Ishikawa (cell line): ENCODE data around the gene AHI1.

Experiments used
- CEBPB ChIP-seq: IDR thresholded peaks from 2 replicates; pipeline ENCODE4 v1.6.1; 2012
- CREB1 ChIP-seq: IDR thresholded peaks from 2 replicates; pipeline ENCODE4 v1.6.1; 2012; ENCODE audit warnings: low read depth
- EGR1 ChIP-seq: IDR thresholded peaks from 2 replicates; pipeline ENCODE4 v1.6.1; 2012
- EP300 ChIP-seq: IDR thresholded peaks from 2 replicates; pipeline ENCODE4 v1.6.1; 2012; ENCODE audit warnings: borderline replicate concordance
- FOXM1 ChIP-seq: IDR thresholded peaks from 2 replicates; pipeline ENCODE4 v1.6.1; 2012; ENCODE audit warnings: low read depth, borderline replicate concordance
- NFIC ChIP-seq: IDR thresholded peaks from 2 replicates; pipeline ENCODE4 v1.6.1; 2012
- RAD21 ChIP-seq: IDR thresholded peaks from 2 replicates; pipeline ENCODE4 v1.6.1; 2012; ENCODE audit warnings: low read depth
- TAF1 ChIP-seq: IDR thresholded peaks from 2 replicates; pipeline ENCODE4 v1.6.1; 2012; ENCODE audit warnings: low read depth, mild to moderate bottlenecking
- TCF12 ChIP-seq: IDR thresholded peaks from 2 replicates; pipeline ENCODE4 v1.6.1; 2012; ENCODE audit warnings: low read depth
- TEAD4 ChIP-seq: IDR thresholded peaks from 2 replicates; pipeline ENCODE4 v1.6.1; 2012
- YY1 ChIP-seq: IDR thresholded peaks from 2 replicates; pipeline ENCODE4 v1.6.1; 2012; ENCODE audit warnings: low read depth
- ZBTB7A ChIP-seq: IDR thresholded peaks from 2 replicates; pipeline ENCODE4 v1.6.1; 2012; ENCODE audit warnings: low read depth
- TF ChIP-seq, protein P1 (sequence below): IDR thresholded peaks from 2 replicates; pipeline ENCODE4 v1.6.1; 2012
- TF ChIP-seq, protein P2 (sequence below): IDR thresholded peaks from 2 replicates; pipeline ENCODE4 v1.6.1; 2012; ENCODE audit warnings: low read depth, mild to moderate bottlenecking
- TF ChIP-seq, protein P3 (sequence below): IDR thresholded peaks from 2 replicates; pipeline ENCODE4 v1.6.1; 2012

Gene AHI1

DNA sequence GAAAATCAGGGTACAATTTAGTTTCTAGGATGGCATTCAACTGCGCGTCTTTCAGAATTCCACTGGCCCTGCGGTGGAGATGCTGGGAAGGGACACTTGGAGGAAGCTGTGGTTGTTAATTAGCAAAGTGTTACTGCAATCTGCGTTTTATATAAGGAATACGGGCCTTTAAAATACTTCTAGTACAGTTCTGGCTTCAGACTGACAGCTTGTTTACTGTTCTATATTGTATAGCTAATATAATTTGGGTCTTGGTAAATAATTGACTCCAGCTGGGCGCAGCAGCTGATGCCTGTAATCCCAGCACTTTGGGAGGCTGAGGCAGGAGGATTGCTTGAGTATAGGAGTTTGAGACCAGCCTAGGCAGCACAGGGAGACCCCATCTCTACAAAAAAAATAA is 252.7 kb downstream of the AHI1 start:
- TF ChIP-seq FOXM1 (no peak), EGR1 (no peak), TCF12 (no peak)
- TF ChIP-seq, protein P1, sequence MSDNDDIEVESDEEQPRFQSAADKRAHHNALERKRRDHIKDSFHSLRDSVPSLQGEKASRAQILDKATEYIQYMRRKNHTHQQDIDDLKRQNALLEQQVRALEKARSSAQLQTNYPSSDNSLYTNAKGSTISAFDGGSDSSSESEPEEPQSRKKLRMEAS, result no peak
- TF ChIP-seq, protein P2, sequence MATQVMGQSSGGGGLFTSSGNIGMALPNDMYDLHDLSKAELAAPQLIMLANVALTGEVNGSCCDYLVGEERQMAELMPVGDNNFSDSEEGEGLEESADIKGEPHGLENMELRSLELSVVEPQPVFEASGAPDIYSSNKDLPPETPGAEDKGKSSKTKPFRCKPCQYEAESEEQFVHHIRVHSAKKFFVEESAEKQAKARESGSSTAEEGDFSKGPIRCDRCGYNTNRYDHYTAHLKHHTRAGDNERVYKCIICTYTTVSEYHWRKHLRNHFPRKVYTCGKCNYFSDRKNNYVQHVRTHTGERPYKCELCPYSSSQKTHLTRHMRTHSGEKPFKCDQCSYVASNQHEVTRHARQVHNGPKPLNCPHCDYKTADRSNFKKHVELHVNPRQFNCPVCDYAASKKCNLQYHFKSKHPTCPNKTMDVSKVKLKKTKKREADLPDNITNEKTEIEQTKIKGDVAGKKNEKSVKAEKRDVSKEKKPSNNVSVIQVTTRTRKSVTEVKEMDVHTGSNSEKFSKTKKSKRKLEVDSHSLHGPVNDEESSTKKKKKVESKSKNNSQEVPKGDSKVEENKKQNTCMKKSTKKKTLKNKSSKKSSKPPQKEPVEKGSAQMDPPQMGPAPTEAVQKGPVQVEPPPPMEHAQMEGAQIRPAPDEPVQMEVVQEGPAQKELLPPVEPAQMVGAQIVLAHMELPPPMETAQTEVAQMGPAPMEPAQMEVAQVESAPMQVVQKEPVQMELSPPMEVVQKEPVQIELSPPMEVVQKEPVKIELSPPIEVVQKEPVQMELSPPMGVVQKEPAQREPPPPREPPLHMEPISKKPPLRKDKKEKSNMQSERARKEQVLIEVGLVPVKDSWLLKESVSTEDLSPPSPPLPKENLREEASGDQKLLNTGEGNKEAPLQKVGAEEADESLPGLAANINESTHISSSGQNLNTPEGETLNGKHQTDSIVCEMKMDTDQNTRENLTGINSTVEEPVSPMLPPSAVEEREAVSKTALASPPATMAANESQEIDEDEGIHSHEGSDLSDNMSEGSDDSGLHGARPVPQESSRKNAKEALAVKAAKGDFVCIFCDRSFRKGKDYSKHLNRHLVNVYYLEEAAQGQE, result no peak

DNA sequence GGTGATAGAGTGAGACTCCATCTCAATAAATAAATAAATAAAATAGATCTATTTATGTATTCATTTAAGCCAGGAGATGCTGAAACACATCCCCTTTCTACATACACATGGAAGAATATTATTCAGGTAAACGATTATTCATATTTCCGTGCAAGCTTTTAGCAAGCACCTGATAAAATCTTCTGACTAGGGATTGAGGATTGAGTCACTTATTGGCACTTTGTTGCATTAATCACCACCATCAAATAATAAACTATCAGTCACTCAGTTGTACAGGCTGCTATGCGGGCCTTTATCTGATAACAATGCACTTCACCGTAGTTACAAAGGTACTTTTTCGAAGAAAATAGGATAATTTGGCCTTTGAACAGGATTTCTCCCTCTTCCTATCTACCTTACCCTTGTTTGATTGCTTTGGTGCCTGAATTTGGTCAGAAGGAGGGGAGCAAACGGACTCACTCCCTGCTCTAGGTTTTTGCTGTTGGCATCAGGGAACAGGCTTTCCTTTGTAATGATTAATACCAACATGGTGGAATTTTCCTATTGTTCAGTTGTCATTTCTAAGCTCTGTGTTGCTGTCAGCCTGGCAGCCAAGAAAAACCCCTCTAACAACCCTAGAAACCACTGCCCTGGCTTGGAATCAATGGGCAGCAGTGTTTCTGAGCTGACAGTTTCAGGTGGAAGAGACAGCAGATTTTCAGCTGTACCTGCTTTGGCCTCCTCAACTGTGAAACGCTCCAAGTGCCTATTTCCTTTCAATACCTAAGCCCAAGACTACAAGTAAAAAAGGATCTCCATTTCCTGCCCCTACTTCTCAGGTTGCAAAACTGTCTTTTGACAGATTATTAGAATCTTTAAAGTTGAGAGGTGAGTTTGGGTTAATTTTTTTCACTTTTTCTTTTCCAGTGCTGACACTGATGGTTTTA is 253.4 kb downstream of the AHI1 start:
- TF ChIP-seq EP300, result no peak
- no peak for TF ChIP-seq TCF12
- no peak for TF ChIP-seq ZBTB7A
- TF ChIP-seq CREB1, result no peak

DNA sequence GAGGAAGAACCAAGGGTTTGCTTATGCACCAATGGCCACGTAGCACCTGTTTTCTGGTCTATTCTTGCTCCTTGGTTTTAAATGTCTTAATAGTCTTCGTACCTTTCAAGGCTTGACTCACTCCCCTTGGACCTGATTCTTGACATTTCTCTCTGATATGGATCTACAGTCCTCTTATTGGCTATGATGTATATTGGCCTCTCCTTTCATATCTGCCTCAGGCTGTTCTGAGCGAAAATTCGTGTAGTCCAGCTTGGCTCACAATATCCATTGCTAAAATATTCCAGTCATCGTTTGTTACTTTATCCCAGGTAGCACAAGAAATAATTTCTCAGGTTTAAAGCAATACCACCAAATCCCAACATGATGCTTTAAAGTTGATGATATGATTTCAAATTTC is 256.8 kb downstream of the AHI1 start:
- TF ChIP-seq FOXM1, result no peak
- TF ChIP-seq RAD21, result no peak

DNA sequence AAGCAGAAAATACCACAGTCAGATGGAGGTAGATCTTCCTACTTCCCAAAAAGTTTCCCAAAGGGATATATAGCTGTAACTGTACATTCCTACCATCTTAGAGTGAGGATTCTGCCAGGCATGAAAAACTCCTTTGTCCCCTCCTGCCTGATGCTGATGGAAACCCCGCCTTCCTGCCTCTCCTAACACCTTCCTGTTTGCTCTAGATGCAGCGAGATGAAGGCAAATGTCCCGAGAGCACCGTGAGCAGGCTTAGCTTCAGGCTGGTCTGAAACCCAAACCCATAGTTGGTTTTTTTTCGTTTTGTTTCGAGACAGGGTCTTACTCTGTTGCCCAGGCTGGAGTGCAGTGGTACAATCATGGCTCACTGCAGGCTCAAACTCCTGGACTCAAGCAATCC is 260.8 kb downstream of the AHI1 start:
- TF ChIP-seq FOXM1 (no peak), YY1 (no peak), ZBTB7A (no peak), CEBPB (no peak), NFIC (no peak), EP300 (no peak), CREB1 (no peak), TAF1 (no peak), TCF12 (no peak), EGR1 (no peak)
- TF ChIP-seq, protein P1, result no peak
- TF ChIP-seq, protein P3, sequence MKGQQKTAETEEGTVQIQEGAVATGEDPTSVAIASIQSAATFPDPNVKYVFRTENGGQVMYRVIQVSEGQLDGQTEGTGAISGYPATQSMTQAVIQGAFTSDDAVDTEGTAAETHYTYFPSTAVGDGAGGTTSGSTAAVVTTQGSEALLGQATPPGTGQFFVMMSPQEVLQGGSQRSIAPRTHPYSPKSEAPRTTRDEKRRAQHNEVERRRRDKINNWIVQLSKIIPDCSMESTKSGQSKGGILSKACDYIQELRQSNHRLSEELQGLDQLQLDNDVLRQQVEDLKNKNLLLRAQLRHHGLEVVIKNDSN, result no peak

DNA sequence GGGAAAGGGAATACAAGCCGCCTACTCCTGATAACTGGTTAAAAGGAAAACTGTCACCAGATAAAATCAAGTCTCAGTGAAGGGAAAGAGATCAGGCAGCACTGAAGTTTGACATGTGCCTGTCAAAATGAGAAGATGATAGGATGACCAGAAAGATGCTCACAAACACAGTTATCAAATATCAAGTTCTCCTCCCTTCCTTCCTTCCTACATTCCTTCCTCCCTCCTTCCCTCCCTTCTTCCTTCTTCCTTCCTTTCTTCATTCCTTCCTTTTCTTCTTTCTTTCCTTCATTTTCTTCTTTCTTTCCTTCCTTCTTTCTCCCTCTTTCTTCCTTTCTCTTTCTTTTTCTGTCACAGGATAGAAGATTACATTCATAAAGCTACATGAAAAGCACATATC is 261.2 kb downstream of the AHI1 start:
- TF ChIP-seq TEAD4 (no peak), FOXM1 (no peak), CREB1 (no peak), YY1 (no peak), EP300 (no peak), TAF1 (no peak), EGR1 (no peak), TCF12 (no peak)
- TF ChIP-seq, protein P3, result no peak
- TF ChIP-seq, protein P2, result no peak

DNA sequence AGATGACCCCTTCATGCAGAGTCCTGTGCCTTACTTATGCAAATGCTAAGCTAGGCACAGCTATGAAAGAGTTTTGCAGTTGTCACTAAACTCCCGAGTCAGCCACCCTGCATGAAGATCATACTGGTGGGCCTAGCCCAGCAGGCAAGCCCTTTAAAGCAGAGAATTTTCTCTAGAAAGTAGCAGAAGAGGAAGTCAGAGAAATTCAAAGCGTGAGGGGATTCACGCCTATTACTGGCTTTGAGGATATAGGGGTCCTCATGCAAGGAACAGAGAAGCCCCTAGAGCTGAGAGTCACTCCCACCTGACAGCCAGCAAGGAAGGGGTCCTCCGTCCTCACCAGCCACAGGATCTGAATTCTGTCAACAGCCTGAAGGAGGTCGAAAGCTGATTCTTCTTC is 261.8 kb downstream of the AHI1 start:
- TF ChIP-seq, protein P3, result no peak
- TF ChIP-seq, protein P2, result no peak
- TF ChIP-seq RAD21 (no peak), EP300 (no peak), ZBTB7A (no peak), YY1 (no peak), TEAD4 (no peak), TCF12 (no peak)
- TF ChIP-seq, protein P1, result no peak
